ENCODE results near the gene ASTN2.

Gene ASTN2

GRCh38 chr9:116585204-116585603 lies 829.7 kb downstream of the ASTN2 start:
- DNase-seq, result no peak

GRCh38 chr9:116580853-116581252 lies 834.0 kb downstream of the ASTN2 start:
- no peak for DNase-seq

- no peak for DNase-seq
Measured at GRCh38 chr9:116576386-116576785, 838.5 kb downstream of the ASTN2 start.

- DNase-seq, result no peak
Measured at GRCh38 chr9:116574027-116574679, 840.7 kb downstream of the ASTN2 start.

GRCh38 chr9:116572095-116572748 lies 842.6 kb downstream of the ASTN2 start:
- DNase-seq, result no peak

- no peak for DNase-seq
Measured at GRCh38 chr9:116569111-116569510, 845.7 kb downstream of the ASTN2 start.

- no peak for DNase-seq
Measured at GRCh38 chr9:116566677-116567488, 848.0 kb downstream of the ASTN2 start.

GRCh38 chr9:116565986-116566385 lies 848.9 kb downstream of the ASTN2 start:
- DNase-seq, result no peak

- DNase-seq, result no peak
Measured at GRCh38 chr9:116564266-116564793, 850.5 kb downstream of the ASTN2 start.

GRCh38 chr9:116558818-116559540 lies 855.9 kb downstream of the ASTN2 start:
- DNase-seq, result no peak

- no peak for DNase-seq
Measured at GRCh38 chr9:116558035-116558434, 856.8 kb downstream of the ASTN2 start.

GRCh38 chr9:116555556-116556155 lies 859.2 kb downstream of the ASTN2 start:
- no peak for DNase-seq

GRCh38 chr9:116555119-116555518 lies 859.7 kb downstream of the ASTN2 start:
- no peak for DNase-seq

GRCh38 chr9:116550696-116551436 lies 864.0 kb downstream of the ASTN2 start:
- DNase-seq, result no peak

- no peak for DNase-seq
Measured at GRCh38 chr9:116549786-116550660, 864.8 kb downstream of the ASTN2 start.

GRCh38 chr9:116549061-116549664 lies 865.7 kb downstream of the ASTN2 start:
- DNase-seq, result no peak

GRCh38 chr9:116547729-116548426 lies 867.0 kb downstream of the ASTN2 start:
- DNase-seq, result no peak

GRCh38 chr9:116546711-116547581 lies 867.9 kb downstream of the ASTN2 start:
- no peak for DNase-seq

GRCh38 chr9:116544896-116545295 lies 870.0 kb downstream of the ASTN2 start:
- DNase-seq, result no peak

Measured in activated CD8-positive, alpha-beta memory T cell treated with anti-CD3 and anti-CD28 coated beads, Interleukin-2, amount 50 U/mL, for 4 hours (primary cell).